Spleen (tissue), 7 donors: ENCODE data around the gene TRIM65.

ENCODE experiments used
- POLR2AphosphoS5 ChIP-seq, 3 donors: sonication (generic); formaldehyde crosslinking; IDR thresholded peaks; one replicate each; pipeline ENCODE4 v1.5.1; 2017; ENCODE audit warnings: antibody characterized with exemption in 3 of 3
- TF ChIP-seq, protein P1 (sequence below), 11 experiments: fragments of 200-600 bp in 7 of 11; fragments of 450-650 bp in 4 of 11; sonication (generic) in 4 of 11; IDR thresholded peaks in 8 of 11; conservative IDR thresholded peaks in 3 of 11; 1 replicate in 7 of 11; 2 replicates in 4 of 11; pipeline versions ENCODE4 v1.4.0 to v1.8.0; 2016 to 2021; ENCODE audit warnings: antibody characterized with exemption in 11 of 11, inconsistent platforms in 4 of 11, mild to moderate bottlenecking in 1 of 11
- donor health status: DM: no; HTN: no; CAD: no; lungs with moderate emphysema.
- donor health status: DM: no; HTN: no; CAD: no.
- donor health status: DM: no; HTN: no; CAD: no.

DNA sequence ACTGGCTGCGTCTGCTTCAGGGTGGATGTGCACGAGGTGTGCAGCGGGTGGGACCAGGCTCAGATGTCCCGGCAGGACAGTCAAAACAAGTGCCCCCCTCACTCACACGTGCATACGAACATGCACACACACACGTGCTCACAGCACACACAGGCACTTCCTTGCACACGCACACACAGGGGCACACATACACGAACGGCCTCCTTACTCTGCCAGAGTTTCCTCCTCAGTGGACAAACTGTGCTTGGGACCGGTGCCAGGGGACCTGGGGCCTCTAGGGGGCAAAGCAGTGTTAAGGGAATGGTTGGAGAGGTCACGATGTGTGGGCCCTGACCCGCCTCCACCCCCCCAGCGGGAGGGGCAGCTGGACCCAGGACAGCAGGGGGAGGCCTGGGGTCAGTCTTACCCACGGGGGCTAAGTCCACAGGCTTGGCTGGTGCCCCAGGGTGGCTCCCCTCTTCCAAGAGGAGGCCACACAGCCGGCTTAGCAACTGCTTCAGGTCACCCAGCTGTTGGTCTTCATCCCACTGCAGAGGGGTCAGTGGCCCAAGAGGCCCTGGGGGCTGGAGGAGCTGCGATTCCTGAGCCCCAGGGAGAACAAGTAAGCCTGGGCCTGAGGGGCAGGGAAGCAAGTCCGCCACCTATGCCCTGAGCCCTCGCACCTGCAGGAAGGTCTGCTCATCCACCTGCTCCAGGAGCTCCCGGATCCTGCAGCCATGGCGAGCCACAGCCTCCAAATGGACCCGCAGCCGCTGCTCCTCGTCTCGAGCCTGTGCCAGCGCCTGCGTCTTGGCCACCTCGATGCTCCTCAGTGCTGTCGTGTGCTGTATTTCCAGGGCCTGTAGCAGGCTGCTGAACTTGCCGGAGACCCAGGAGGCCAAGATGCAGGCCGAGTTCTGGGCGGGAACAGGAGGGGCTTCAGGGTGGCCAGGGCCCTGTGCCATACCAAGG lies 4.9 kb downstream of the TRIM65 start:
- TF ChIP-seq, protein P1, sequence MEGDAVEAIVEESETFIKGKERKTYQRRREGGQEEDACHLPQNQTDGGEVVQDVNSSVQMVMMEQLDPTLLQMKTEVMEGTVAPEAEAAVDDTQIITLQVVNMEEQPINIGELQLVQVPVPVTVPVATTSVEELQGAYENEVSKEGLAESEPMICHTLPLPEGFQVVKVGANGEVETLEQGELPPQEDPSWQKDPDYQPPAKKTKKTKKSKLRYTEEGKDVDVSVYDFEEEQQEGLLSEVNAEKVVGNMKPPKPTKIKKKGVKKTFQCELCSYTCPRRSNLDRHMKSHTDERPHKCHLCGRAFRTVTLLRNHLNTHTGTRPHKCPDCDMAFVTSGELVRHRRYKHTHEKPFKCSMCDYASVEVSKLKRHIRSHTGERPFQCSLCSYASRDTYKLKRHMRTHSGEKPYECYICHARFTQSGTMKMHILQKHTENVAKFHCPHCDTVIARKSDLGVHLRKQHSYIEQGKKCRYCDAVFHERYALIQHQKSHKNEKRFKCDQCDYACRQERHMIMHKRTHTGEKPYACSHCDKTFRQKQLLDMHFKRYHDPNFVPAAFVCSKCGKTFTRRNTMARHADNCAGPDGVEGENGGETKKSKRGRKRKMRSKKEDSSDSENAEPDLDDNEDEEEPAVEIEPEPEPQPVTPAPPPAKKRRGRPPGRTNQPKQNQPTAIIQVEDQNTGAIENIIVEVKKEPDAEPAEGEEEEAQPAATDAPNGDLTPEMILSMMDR (IDR thresholded peaks at IDR 0.05 in 8 of 11, conservative IDR thresholded peaks at IDR 0.05 in 3 of 11), result no peak
- peak in 1 of 3 donors; percentile 47 for TF ChIP-seq POLR2AphosphoS5 (IDR thresholded peaks at IDR 0.05)
